ENCODE results near the gene CSTPP1. TPM values are rescaled to one million over a fixed set of nuclear protein-coding genes. Genes with fewer than 3 reads are reported as not detected.
A peak's percentile ranks its signal among the peaks of the same experiment; 100 is the strongest.

Gene CSTPP1
- total RNA-seq, 4 donors from 2014 or later = 31.8 to 42.1 (median 39.1) TPM

GRCh38 chr11:47105974-47106373, 169.4 kb downstream of the CSTPP1 start:
- H3K4me3 ChIP-seq = no peak overlapping the region
- H3K27me3 ChIP-seq = no peaks in the 10 kb centered on the region
- peak in 1 of 3 donors; percentile 72 for DNase-seq
- no peaks in the 10 kb centered on the region for H3K9me3 ChIP-seq
- H3K27ac ChIP-seq = no peak overlapping the region
- peaks cover 0 to 22% (median 0%) of the 10 kb centered on the region in 4 donors for H3K4me1 ChIP-seq
- no peak for TF ChIP-seq CTCF (IDR thresholded peaks at IDR 0.05)
- TF ChIP-seq POLR2A (IDR thresholded peaks at IDR 0.05) = no peak
- no peaks in the 10 kb centered on the region for H3K36me3 ChIP-seq

GRCh38 chr11:47106798-47107411, 170.3 kb downstream of the CSTPP1 start:
- Histone ChIP-seq H3K4me3 (no peak overlapping the region), H3K36me3 (no peaks in the 10 kb centered on the region), H3K27ac (peak overlapping the region in 1 of 4 donors; percentile 39), H3K4me1 (peaks cover 0 to 22% (median 0%) of the 10 kb centered on the region in 4 donors), H3K27me3 (no peaks in the 10 kb centered on the region), H3K9me3 (no peaks in the 10 kb centered on the region)
- no peak for DNase-seq
- no peak for TF ChIP-seq POLR2A (IDR thresholded peaks at IDR 0.05)
- no peak for TF ChIP-seq CTCF (IDR thresholded peaks at IDR 0.05)

- Histone ChIP-seq H3K4me3 (no peak overlapping the region), H3K27me3 (no peaks in the 10 kb centered on the region), H3K9me3 (no peaks in the 10 kb centered on the region), H3K36me3 (no peaks in the 10 kb centered on the region), H3K27ac (no peak overlapping the region), H3K4me1 (peaks cover 0 to 22% (median 0%) of the 10 kb centered on the region in 4 donors)
- no peak for DNase-seq
- TF ChIP-seq CTCF (IDR thresholded peaks at IDR 0.05) = no peak
- no peak for TF ChIP-seq POLR2A (IDR thresholded peaks at IDR 0.05)
Measured at GRCh38 chr11:47107744-47108143, 171.2 kb downstream of the CSTPP1 start.

- DNase-seq = no peak
- Histone ChIP-seq H3K4me3 (no peak overlapping the region), H3K4me1 (peaks cover 0 to 22% (median 0%) of the 10 kb centered on the region in 4 donors)
Measured at GRCh38 chr11:47108214-47108613, 171.7 kb downstream of the CSTPP1 start.

GRCh38 chr11:47109051-47109726, 172.6 kb downstream of the CSTPP1 start:
- Histone ChIP-seq H3K4me3 (no peak overlapping the region), H3K36me3 (no peaks in the 10 kb centered on the region), H3K27me3 (no peaks in the 10 kb centered on the region), H3K9me3 (no peaks in the 10 kb centered on the region), H3K4me1 (peaks cover 0 to 22% (median 0%) of the 10 kb centered on the region in 4 donors), H3K27ac (no peak overlapping the region)
- TF ChIP-seq POLR2A (IDR thresholded peaks at IDR 0.05) (no peak), CTCF (IDR thresholded peaks at IDR 0.05) (no peak)
- DNase-seq = no peak

More at GRCh38 chr11:47108214-47108613, 171.7 kb downstream of the CSTPP1 start:
- TF ChIP-seq POLR2A (IDR thresholded peaks at IDR 0.05) (no peak), CTCF (IDR thresholded peaks at IDR 0.05) (no peak)
- Histone ChIP-seq H3K9me3 (no peaks in the 10 kb centered on the region), H3K27ac (no peak overlapping the region), H3K36me3 (no peaks in the 10 kb centered on the region), H3K27me3 (no peaks in the 10 kb centered on the region)

All from Peyer's patch (tissue), 4 donors.